Measurements from ENCODE around the gene BRPF1. TPM values are rescaled to one million over a fixed set of nuclear protein-coding genes. Genes with fewer than 3 reads are reported as not detected.

The BRPF1 gene
- total RNA-seq, 1 donor from 2014 or later, result 12.1 TPM

GRCh38 chr3:9786209-9786739 is 54.7 kb downstream of the BRPF1 start:
- no peaks in the 10 kb centered on the region for H3K9me3 ChIP-seq (ENCODE audit: low read depth)
- no peak overlapping the region for H3K4me3 ChIP-seq
- H4K20me1 ChIP-seq (ENCODE audit: low read depth), result no peaks in the 10 kb centered on the region
- H3K4me1 ChIP-seq, result no peaks in the 10 kb centered on the region
- Mint-ChIP-seq H3K9me3 (no peaks in the 10 kb centered on the region), H3K4me3 (no peak overlapping the region), H3K4me1 (peaks cover 2% of the 10 kb centered on the region), H3K36me3 (peaks cover 35% of the 10 kb centered on the region), H3K27me3 (ENCODE audit: insufficient read depth, low read depth) (no peaks in the 10 kb centered on the region), H3K27ac (no peak overlapping the region)
- no peak for DNase-seq (ENCODE audit: low spot score)
- no peak overlapping the region for H3K9ac ChIP-seq
- H3F3A ChIP-seq (ENCODE audit: low read depth), result peaks cover 7% of the 10 kb centered on the region
- TF ChIP-seq EZH2phosphoT487 (IDR thresholded peaks at IDR 0.05), result no peak
- TF ChIP-seq CTCF (IDR thresholded peaks at IDR 0.05), result no peak
- no peak for TF ChIP-seq EZH2 (IDR thresholded peaks at IDR 0.05)
- H3K36me3 ChIP-seq, result peaks cover 10% of the 10 kb centered on the region
- H3K4me2 ChIP-seq, result no peak overlapping the region
- no peak overlapping the region for H2AFZ ChIP-seq (replicated peaks)
- no peaks in the 10 kb centered on the region for H3K27me3 ChIP-seq
- no peak overlapping the region for H3K27ac ChIP-seq
- H3K79me2 ChIP-seq (ENCODE audit: low read depth), result peaks cover 8% of the 10 kb centered on the region

GRCh38 chr3:9786825-9787669 is 55.5 kb downstream of the BRPF1 start:
- H3K4me3 Mint-ChIP-seq, result no peak overlapping the region
- H3K9me3 ChIP-seq (ENCODE audit: low read depth), result no peaks in the 10 kb centered on the region
- peaks cover 6% of the 10 kb centered on the region for H3K4me1 ChIP-seq
- peaks cover 10% of the 10 kb centered on the region for H3K36me3 ChIP-seq
- no peaks in the 10 kb centered on the region for H3K27me3 Mint-ChIP-seq (ENCODE audit: insufficient read depth, low read depth)
- H3K9me3 Mint-ChIP-seq, result no peaks in the 10 kb centered on the region
- TF ChIP-seq CTCF (IDR thresholded peaks at IDR 0.05) (peak; percentile 62), EZH2phosphoT487 (IDR thresholded peaks at IDR 0.05) (no peak)
- peaks cover 7% of the 10 kb centered on the region for H3K4me1 Mint-ChIP-seq
- peaks cover 36% of the 10 kb centered on the region for H3K36me3 Mint-ChIP-seq
- H3K27ac Mint-ChIP-seq, result no peak overlapping the region
- no peaks in the 10 kb centered on the region for H3K27me3 ChIP-seq
- no peak overlapping the region for H2AFZ ChIP-seq (replicated peaks)
- H3K79me2 ChIP-seq (ENCODE audit: low read depth), result peaks cover 16% of the 10 kb centered on the region
- no peak overlapping the region for H3K27ac ChIP-seq
- H3F3A ChIP-seq (ENCODE audit: low read depth), result peaks cover 12% of the 10 kb centered on the region
- no peak for DNase-seq (ENCODE audit: low spot score)
- H3K9ac ChIP-seq, result no peak overlapping the region
- H4K20me1 ChIP-seq (ENCODE audit: low read depth), result no peaks in the 10 kb centered on the region
- no peak overlapping the region for H3K4me3 ChIP-seq
- no peak overlapping the region for H3K4me2 ChIP-seq

- Histone ChIP-seq H2AFZ (replicated peaks) (no peak overlapping the region), H3K4me3 (no peak overlapping the region), H3K36me3 (peaks cover 10% of the 10 kb centered on the region), H3F3A (ENCODE audit: low read depth) (peaks cover 18% of the 10 kb centered on the region), H3K27me3 (no peaks in the 10 kb centered on the region), H4K20me1 (ENCODE audit: low read depth) (no peaks in the 10 kb centered on the region), H3K9me3 (ENCODE audit: low read depth) (no peaks in the 10 kb centered on the region), H3K79me2 (ENCODE audit: low read depth) (peaks cover 16% of the 10 kb centered on the region), H3K4me2 (no peak overlapping the region), H3K9ac (no peak overlapping the region), H3K4me1 (peaks cover 6% of the 10 kb centered on the region), H3K27ac (no peak overlapping the region)
- peaks cover 32% of the 10 kb centered on the region for H3K36me3 Mint-ChIP-seq
- H3K9me3 Mint-ChIP-seq, result no peaks in the 10 kb centered on the region
- TF ChIP-seq EZH2phosphoT487 (IDR thresholded peaks at IDR 0.05) (no peak), CTCF (IDR thresholded peaks at IDR 0.05) (no peak), EZH2 (IDR thresholded peaks at IDR 0.05) (no peak)
- H3K4me3 Mint-ChIP-seq, result no peak overlapping the region
- H3K27me3 Mint-ChIP-seq (ENCODE audit: insufficient read depth, low read depth), result peaks cover 3% of the 10 kb centered on the region
- H3K27ac Mint-ChIP-seq, result no peak overlapping the region
- no peak for DNase-seq (ENCODE audit: low spot score)
- H3K4me1 Mint-ChIP-seq, result peaks cover 7% of the 10 kb centered on the region
Observed at GRCh38 chr3:9787714-9788113, 56.2 kb downstream of the BRPF1 start.
